SK-N-DZ (cell line): ENCODE results near the gene GRK1.

Experiments used
- DNase-seq: peaks from one replicate; pipeline ENCODE4 v3.0.0-alpha.2; 2015; ENCODE audit warnings: low spot score

Gene GRK1

DNA sequence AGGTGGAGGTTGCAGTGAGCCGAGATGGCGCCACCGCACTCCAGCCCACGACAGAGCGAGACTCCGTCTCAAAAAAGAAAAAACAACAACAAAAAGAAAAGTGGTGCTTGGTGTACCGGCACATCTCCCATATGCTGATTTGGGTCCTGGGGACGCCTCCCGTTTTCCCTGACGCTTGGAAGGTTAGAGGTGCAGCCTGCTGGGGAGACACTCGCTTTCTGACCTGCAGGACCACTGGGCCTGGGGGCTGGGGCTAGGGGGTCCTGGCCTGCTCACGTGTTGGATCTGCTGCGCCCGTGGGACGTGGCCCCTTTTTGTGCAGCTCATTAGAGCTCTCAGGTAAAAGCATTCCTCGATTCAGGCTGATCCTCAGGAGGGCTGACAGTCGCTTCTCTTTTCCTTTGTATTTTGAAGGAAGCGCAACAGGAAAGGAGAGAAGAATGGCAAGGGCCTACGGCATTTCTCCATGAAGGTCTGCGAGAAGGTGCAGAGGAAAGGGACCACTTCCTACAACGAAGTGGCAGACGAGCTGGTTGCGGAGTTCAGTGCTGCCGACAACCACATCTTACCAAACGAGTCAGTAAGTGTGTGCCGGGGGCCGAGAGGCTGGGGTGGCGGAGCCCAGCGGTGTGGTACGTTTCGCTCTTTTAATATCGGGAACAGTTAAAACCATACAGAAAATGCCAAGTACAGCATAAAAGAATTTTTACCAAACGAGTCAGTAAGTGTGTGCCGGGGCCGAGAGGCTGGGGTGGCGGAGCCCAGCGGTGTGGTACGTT lies 34.1 kb upstream of the GRK1 start:
- no peak for DNase-seq

DNA sequence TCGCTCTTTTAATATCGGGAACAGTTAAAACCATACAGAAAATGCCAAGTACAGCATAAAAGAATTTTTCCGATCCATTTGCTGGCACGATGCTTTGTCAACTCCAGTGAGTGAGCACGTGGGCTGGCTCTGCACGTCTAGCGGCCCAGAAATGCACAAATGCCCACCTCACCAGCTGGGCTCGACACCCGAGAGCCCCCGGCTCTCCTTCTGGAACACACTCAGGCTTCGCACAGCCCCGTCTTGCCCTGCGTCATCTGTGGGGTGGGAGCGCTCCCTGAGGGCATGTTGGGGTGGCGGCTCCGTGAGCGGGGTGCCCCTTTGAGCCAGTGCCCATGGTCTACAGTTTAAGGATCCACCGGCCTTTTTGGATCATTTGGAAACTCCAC lies 33.5 kb upstream of the GRK1 start:
- no peak for DNase-seq

DNA sequence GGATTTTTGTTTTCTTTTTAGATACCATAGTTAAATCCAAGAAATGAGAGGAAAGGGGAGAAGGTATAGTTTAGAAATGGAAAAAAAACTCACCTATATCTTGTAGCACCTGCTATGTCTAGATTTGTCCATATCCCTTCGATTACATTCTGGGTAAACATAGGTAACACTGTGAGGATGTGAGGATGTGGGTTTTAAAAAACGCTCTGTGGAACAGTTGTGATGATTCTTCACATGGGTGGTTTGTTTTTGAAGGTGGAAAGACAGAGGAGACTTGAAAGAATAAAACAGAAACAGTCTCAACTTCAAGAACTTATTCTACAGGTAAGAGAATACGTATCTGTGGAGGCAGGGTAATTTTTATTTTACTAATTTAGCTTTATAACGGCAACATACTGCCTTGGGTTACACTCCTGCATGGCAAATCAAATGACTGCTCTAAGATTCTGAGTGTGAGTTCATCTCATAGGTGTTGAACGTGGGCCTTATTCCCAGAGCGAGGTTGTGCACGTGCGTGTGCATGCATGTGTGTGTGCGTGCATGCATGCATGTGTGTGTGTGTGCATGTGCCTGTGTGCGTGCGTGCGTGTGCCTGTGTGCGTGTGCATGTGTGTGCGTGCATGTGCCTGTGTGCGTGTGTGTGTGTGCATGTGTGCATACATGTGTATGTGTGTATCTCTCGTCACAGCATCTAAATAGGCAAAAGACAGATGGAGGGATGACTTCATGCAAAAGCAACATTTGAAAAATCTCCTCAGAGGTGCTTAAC lies 32.6 kb upstream of the GRK1 start:
- DNase-seq: no peak

DNA sequence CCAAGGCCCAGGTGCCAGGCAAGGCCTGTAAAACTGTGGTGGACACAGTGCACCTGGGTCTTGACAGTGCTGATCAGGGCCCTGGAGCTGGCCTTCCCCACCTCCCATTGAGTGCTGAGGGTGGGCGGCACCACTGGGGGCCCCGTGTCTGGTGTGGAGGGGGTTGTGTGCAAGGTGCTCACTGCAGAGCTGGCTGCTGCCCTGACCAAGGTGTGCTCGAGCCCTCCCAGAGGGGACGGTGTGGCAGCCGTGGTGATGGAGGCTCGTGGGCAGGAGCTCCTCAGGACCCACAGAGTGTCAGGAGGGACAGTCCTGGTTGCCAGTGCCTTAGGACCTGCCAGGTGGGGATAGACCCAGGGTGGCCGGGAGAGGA lies 32.0 kb upstream of the GRK1 start:
- no peak for DNase-seq

DNA sequence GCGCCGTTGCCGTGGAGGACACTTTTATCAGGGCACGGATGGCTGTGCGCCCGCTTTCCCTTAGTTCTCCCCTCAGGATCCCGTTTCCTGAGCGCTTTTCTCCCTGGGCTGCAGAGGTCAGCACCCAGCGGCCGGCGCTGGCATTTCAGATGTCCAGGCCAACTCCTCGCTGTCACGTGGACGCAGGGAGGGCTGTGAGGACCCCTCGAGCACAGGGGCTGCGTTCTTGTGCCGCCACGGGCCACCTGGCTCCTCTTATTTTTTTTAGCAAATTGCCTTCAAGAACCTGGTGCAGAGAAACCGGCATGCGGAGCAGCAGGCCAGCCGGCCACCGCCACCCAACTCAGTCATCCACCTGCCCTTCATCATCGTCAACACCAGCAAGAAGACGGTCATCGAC lies 31.3 kb upstream of the GRK1 start:
- DNase-seq: no peak

DNA sequence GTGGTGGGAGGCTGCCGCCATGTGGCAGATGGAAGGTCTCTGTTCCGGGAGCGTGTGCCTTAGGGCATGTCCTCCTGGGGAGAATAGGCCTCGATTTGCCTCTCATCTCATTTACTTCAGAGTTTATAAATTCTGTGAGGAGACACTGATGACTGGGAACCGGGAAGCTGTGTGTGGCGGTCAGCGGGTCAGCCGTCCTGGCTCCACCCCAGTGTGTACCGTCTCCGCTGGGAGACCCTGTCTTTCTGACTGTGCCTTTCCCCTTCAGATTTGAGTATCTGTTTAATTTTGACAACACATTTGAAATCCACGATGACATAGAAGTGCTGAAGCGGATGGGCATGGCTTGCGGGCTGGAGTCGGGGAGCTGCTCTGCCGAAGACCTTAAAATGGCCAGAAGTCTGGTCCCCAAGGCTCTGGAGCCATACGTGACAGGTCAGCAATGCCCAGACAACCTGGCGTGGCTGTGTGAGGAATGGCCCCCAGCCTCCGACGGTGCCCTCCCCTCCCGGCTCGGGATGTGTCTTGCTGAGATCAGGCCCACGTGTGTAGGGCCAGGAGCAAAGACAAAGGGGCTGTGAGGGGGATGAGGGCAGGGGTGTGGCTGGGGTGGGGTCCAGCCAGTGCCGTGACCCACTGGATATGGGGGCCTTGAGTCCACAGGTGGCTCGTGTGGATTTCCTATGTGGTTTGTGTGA lies 30.6 kb upstream of the GRK1 start:
- DNase-seq: no peak

DNA sequence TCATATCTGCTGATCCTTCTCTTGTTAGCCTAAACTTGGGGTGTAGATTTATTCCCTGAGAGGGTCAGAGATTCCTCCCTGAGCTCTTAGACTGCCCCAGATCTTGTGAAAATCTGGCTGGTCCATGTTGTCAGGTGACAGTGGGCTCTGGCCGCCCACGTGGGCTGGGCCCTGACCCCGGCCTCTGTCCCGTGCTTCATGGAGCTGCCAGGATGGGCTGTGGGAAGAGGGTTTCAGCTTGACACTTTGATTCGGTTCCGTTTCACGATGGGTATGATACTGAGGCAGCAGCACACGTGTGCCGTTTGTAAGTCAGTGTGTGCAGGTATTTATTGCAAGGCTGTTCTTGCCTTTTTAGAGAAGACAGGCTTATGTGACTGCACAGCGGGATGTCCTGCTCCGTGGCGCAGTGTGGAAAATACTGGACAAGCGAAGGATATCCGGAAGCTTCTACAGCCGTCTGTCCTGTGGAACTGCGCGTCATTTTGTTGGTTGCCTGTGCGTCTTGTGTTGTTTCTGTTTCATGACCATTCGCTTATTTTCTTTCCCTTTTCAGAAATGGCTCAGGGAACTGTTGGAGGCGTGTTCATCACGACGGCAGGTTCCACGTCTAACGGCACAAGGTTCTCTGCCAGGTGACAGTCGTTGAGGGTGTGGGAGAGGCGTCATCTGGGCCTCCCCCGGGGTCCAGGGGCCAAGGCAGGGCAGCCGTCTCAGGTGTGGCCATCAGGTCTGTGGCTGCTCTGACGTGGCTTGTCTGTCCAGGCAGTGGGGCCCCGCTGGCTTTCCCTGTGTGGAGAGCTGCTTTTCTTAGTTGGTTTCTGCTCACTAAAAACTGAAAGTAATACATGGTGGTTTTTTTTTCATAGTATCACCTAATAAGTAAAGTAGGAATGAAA lies 29.5 kb upstream of the GRK1 start:
- no peak for DNase-seq

DNA sequence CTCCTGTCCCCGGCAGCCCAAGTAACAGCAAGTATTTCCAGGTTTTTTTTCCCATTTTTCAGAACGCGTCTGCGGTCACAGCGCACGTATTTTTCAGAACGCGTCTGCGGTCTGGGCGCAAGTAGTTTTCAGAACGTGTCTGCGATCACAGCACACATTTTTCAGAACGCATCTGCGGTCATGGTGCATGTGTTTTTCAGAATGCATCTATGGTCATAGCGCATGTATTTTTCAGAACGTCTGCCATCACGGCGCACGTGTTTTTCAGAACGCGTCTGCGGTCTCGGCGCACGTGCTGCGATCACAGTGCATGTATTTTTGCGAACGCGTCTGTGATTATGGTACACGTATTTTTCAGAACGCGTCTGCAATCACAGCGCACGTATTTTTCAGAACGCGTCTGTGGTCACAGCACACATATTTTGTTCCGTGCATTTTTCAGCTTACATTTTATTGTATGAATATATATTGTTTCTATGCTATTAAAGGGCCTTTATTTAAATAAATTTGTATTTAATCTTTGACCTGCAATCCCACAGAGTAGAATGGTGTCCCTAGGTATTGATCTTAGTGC lies 28.8 kb upstream of the GRK1 start:
- DNase-seq: no peak

DNA sequence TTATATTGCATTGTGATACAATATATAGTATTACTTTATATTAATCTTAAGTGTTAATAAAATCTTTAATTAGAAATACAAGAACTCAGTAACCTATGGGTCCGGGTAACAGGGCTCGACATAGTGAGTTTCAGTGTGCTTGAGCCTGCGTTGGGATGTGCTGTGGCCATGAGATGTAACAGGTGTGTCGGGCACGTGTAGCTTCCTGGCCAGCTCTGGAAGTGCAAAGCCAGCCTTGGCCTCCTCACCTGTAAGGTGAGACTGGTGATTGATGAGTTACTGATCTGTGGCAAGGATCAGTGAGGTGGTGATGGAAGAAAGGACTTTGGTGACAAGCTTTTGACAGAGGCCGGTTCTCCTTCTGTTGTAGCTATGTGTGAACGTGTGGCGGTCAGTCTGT lies 28.2 kb upstream of the GRK1 start:
- no peak for DNase-seq

DNA sequence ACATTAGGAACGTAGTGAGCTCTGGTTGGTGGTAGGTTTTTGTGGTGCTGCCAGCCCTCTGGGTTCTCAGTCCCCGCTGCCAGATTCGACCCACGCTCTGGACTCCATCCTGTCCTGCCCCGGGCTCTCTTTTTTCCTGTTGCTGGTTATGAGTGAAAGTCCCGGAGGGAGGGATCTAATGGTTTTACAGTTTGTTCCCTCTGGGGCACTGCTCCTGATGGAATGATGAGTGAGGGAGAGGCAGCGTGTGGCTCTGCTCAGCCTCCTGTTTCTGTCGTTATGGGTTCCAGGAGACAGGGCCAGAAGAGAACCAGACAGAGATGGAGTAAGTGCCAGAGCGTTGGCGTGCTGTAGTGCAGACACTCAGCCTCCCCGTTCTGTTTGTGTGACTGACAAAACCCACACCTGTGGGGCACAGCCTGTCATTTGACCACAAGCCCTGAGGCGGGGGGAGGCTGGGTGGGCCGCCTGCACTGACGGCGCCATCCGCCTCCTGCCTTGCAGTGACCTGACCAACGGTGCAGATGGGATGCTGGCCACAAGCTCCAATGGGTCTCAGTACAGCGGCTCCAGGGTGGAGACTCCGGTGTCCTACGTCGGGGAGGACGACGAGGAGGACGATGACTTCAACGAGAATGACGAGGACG lies 27.3 kb upstream of the GRK1 start:
- no peak for DNase-seq

DNA sequence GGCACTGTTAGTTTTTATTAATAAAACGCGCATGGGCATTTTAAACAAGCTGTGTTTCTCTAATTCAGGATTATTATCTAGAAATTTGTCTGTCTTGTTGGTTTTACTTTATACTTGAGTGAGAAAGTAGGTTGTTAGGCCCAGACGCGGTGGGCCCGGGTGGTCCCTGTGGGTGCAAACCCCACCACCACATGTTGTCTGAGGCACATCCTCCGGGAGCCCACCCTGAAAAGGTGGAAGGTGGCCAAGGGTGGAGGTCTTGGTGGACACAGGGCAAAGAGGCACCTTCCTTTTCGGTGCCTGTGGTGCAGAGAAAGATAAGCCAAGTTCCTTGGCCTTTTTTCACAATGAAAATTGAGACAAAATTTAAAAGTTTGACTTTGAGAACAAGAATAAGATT lies 25.6 kb upstream of the GRK1 start:
- no peak for DNase-seq

DNA sequence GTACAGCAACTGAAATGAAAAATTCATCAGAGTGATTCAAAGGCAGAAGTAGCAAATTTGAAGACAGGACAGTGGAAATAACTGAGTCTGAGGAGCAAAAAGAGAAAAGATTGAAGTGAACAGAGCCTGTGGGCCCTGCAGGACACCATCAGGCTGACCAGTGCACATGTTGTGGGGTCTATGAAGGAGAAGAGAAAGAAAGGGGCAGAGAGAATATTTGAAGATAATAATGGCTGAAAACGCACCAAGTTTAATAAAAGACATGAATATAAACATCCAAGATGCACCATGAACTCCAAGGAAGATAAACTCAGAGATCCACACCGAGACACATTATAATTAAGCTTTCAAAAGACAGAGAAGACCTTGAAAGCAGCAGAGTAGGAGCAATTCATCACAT lies 24.5 kb upstream of the GRK1 start:
- DNase-seq: no peak

DNA sequence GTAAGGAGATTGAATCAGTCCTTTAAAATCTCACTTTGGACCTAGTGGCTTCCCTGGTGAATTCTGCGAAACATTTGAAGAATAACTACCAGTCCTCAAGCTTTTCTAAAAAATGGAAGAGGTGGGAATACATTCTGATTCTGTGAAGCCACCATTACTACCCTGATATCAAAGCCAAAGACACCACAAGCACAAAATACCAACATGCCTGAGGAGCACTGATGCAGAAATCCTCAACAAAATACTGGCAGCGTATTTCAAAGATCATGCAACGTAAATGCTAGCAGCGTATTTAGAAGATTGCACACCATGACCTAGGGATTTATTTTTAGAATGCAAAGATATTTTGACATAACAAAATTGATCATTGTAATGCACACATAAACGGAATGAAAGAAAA lies 23.4 kb upstream of the GRK1 start:
- no peak for DNase-seq

DNA sequence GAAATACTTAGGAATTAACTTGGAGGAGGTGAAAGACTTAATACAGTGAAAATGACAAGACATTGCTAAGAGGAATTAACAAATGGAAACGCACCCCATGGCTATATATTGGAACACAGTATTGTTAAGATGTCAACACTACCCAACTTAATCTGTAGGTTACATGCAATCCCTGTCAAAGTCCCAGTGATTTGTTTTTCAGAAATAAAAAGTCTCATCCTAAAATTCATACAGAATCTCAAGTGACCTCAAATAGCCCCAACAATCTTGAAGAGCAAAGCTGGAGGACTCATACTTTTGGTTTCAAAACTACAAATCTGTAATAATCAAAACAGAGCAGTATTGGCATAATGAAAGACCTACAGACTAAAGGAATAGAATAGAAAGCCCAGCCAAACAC lies 22.2 kb upstream of the GRK1 start:
- DNase-seq: no peak

DNA sequence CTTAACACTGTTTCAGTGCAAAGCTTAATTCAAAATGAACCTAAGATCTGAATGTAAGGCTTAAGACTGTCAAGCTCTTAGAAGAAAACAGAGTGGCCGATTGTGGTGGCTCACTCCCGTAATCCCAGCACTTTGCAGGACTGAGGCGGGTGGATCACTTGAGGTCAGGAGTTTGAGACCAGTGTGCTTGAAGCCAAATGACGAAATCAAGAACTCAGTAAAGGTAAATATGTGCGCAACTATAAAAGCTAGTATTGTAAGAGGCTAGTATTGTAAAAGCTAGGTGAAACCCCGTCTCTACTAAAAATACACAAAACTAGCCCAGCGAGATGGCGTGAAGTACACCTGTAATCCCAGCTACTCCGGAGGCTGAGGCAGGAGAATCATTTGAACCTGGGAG lies 21.7 kb upstream of the GRK1 start:
- DNase-seq: no peak

DNA sequence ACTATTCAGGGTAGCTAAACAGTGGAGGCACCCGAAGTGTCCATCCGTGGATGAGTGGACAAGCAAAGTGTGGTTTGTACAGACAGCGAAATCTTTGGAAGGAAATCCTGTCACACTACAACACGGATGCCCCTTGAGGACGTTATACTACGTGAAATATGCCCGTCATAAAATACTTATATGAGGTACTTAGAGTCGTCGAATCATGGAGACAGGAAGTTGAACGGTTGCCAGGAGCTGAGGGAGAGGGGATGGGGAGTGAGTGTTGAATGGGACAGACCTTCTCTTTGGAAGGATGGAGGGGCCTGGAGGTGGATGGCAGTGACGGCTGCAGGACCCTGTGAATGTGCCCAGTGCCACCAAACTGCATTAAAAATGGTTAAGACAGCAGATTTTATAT lies 20.6 kb upstream of the GRK1 start:
- no peak for DNase-seq

DNA sequence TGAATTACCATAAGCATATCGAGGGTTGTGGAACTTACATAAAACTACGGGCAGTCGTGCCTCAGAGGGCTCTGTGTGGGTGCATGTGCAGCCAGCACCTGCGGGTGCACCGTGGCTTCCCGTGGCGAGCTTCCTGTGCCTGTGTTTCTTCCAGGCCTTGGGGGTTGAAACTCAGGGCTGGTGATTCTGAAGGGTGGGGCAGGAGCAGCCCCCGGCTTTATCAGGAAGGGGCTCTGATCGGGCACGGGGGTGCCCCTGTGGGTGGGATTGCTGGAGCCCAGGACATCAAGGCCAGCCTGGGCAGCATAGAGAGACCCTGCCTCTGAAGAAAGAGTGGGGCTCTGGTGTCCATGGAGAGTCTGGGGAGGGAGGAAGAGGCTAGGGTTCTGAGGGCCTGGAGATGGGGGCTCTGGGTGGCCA lies 20.1 kb upstream of the GRK1 start:
- DNase-seq: no peak

DNA sequence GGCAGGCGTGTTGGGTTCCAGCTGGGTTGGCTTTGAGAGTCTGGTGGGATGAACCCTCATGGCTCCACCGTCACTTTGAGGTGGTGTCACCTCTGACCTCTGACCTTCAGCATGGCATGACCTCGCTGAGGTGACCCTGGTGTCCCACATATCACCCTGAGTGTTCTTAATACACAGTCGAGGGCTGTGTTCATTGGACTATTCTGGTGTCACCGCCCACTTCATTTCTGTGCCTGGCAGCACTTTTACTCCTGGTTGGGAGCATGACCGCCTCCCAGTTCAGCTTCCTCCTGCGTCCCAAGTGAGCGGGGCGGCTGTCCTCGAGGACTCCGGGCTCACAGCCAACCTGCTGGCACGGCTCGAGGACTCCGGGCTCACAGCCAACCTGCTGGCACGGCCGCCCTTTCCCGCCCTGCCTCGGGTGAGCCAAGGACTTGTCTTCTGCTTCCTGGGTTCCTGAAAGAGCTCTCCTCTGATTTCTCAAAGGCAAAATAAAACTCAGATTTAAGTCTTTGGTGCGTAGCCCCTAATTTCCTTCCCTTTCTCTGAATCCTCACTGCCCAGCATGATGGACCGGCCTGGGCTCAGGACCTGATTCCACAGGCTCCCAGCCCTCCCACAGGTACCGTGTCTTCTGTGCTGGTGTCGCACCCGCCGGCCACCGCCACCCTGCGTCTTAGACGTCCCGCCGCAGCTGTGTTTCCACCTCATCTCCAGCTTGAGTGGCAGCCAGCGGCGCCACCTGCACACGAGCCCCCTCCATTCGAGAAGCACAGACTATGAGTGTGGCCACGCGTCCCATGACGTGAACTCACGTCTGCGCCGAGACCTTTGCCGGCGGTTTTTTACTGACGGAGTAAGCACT lies 19.4 kb upstream of the GRK1 start:
- DNase-seq: no peak

DNA sequence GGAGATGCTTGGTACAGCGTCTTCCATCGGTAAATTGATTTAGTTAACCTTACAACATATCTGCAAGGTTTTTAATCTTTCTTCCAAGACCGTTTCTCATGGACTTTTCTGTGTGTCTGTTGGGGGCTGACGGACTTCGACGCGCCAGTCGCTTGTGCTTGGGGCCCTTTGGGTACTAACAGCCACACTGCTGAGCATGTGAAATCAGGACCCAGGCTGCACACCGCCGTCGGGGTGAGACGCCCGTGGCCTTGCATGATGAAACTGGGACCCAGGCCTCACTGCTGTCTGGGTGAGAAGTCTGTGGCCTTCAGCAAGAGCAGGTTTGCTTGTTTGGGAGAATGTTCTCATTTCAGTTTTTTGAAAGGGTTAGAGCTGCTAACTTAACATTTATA lies 18.8 kb upstream of the GRK1 start:
- DNase-seq: no peak

DNA sequence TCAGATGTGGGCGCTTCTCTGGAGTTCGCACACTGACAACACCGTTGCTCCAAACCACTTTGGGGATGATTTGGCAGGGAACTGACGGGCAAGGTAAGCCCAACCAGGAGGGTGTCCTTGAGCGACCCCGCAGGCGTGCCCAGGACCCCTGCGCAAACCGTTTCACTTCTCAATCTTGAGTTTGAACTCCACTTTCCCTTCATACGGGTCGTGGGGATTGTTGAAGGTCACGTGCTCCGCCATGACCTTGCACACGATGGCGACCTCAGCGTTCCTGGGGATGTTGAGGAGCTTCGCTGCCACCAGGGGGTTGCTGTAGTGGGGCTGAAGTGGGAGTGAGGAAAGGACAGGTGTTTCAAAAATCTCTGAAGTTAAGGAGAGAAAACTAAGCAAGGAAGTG lies 17.8 kb upstream of the GRK1 start:
- no peak for DNase-seq
